Stomach (tissue), 9 donors: Measurements from ENCODE around the gene PEMT. TPM values are rescaled to one million over a fixed set of nuclear protein-coding genes. Genes with fewer than 3 reads are reported as not detected.

Source experiments
- DNase-seq, 2 donors: peaks; one replicate each; pipeline versions ENCODE4 v3.0.0 to v3.0.0-alpha.2; 2013 to 2019
- H3K27ac ChIP-seq, 5 donors: fragments of 200-600 bp in 4 of 5; sonication (generic) in 4 of 5; one replicate each; pipeline ENCODE4 v1.5.1; 2013 to 2019; ENCODE audit warnings: mild to moderate bottlenecking in 1 of 5, moderate library complexity in 1 of 5
- H3K27me3 ChIP-seq, 3 donors: fragments of 200-600 bp; sonication (generic); one replicate each; pipeline ENCODE4 v1.5.1; 2017 to 2019; ENCODE audit warnings: mixed run types in 1 of 3
- H3K36me3 ChIP-seq, 4 donors: fragments of 200-600 bp; sonication (generic); 1 replicate in 3 of 4; 2 replicates in 1 of 4; pipeline ENCODE4 v1.5.1; 2016 to 2019
- H3K4me1 ChIP-seq, 4 donors: fragments of 200-600 bp; sonication (generic); one replicate each; pipeline ENCODE4 v1.5.1; 2016 to 2019
- H3K4me3 ChIP-seq, 4 donors: fragments of 200-600 bp; sonication (generic) in 3 of 4; one replicate each; pipeline ENCODE4 v1.5.1; 2016 to 2019; ENCODE audit warnings: mild to moderate bottlenecking in 1 of 4
- H3K9me3 ChIP-seq, 4 donors: fragments of 200-600 bp; sonication (generic); one replicate each; pipeline ENCODE4 v1.5.1; 2016 to 2019
- EP300 ChIP-seq: sonication (generic); formaldehyde crosslinking; IDR thresholded peaks from one replicate; pipeline ENCODE4 v1.6.1; 2017; ENCODE audit warnings: antibody characterized with exemption
- POLR2A ChIP-seq, 4 donors: fragments of 450-650 bp; IDR thresholded peaks; one replicate each; pipeline ENCODE4 v1.6.1; 2016; ENCODE audit warnings: antibody characterized with exemption in 4 of 4, control low read depth in 2 of 4, mild to moderate bottlenecking in 1 of 4, moderate library complexity in 1 of 4
- POLR2AphosphoS5 ChIP-seq, 3 donors: sonication (generic); formaldehyde crosslinking; IDR thresholded peaks; one replicate each; pipeline ENCODE4 v1.6.1; 2016; ENCODE audit warnings: antibody characterized with exemption in 3 of 3
- WGBS, 5 donors: extraction: QIAGEN DNeasy Blood & Tissue Kit in 3 of 5; methylation state at CpG; one replicate each; pipeline versions ENCODE4 v1.1.5 to v1.1.7; 2013 to 2018; 5-methylcytosine and 5-hydroxymethylcytosine counted together
- intact Hi-C: fragments of 100-400 bp; cut with DNase I; formaldehyde crosslinking; loops from one replicate; pipeline ENCODE4 v1.15.1; 2023; ENCODE audit warnings: low total_unique reads
- polyA plus RNA-seq, 3 donors: library from polyadenylated mRNA; stranded (reverse); fragments of 200-250 nt; gene quantifications; one replicate each; pipeline ENCODE4 v1.2.3, GENCODE V29; 2013
- total RNA-seq, 5 donors: library from RNA; depleted of rRNA; stranded (reverse); fragments of >200 nt; gene quantifications; one replicate each; pipeline versions ENCODE4 v1.1.0 to v1.2.3, GENCODE V29; 2014 to 2016
- TF ChIP-seq, protein P1 (sequence below), 7 experiments: fragments of 450-650 bp in 4 of 7; fragments of 200-600 bp in 3 of 7; sonication (generic) in 3 of 7; IDR thresholded peaks; one replicate each; pipeline ENCODE4 v1.5.1; 2016 to 2019; ENCODE audit warnings: antibody characterized with exemption in 7 of 7, control low read depth in 2 of 7, mild to moderate bottlenecking in 1 of 7
- donor health status: healthy with polysubstance abuse.
- donor health status: Bipolar disorder and iron deficiency.
- donor health status: healthy.

The PEMT gene
- total and polyA plus RNA-seq, 8 donors, result 7.0 to 44.6 (median 27.0) TPM

DNA sequence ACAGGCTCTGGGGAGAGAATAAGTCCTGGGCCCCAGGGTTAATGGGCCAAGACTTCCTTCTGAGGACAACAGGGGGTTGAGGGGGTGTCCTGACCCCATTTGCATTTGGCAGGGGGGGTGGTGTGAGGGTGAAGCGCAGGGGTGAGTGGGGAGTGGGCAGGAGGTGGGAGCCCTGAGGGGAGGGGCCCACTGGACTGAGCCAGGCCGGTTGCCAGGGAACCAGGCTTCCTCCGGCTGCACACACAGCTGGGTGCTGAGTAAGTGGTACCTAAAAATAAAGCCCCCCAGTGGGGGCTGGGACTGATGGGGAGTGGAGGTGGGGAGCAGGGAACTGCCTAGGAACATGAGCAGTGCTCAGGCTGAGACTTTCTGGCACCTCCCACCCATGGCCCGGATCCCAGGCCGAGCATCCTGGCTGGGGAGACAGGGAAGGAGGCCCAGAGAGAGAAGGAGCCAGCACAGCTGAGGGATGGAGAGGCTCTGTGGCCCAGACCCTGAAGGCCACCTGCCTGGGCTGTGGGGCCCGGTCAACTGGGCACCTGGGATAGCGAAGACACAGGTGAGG, 87.9 kb downstream of the PEMT start:
- H3K27ac ChIP-seq, result no peak overlapping the region
- no peaks in the 10 kb centered on the region for H3K9me3 ChIP-seq
- H3K27me3 ChIP-seq, result no peaks in the 10 kb centered on the region
- peak in 1 of 2 donors; percentile 65 for DNase-seq
- no peak overlapping the region for H3K4me3 ChIP-seq
- TF ChIP-seq, protein P1, sequence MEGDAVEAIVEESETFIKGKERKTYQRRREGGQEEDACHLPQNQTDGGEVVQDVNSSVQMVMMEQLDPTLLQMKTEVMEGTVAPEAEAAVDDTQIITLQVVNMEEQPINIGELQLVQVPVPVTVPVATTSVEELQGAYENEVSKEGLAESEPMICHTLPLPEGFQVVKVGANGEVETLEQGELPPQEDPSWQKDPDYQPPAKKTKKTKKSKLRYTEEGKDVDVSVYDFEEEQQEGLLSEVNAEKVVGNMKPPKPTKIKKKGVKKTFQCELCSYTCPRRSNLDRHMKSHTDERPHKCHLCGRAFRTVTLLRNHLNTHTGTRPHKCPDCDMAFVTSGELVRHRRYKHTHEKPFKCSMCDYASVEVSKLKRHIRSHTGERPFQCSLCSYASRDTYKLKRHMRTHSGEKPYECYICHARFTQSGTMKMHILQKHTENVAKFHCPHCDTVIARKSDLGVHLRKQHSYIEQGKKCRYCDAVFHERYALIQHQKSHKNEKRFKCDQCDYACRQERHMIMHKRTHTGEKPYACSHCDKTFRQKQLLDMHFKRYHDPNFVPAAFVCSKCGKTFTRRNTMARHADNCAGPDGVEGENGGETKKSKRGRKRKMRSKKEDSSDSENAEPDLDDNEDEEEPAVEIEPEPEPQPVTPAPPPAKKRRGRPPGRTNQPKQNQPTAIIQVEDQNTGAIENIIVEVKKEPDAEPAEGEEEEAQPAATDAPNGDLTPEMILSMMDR (IDR thresholded peaks at IDR 0.05), result no peak
- TF ChIP-seq POLR2AphosphoS5 (IDR thresholded peaks at IDR 0.05) (no peak), POLR2A (IDR thresholded peaks at IDR 0.05) (no peak), EP300 (no peak)
- intact Hi-C loops, result loop anchor here (10.0 kb wide), 1 partner anchor 111 kb away; no protein-coding TSS in a partner anchor
- H3K36me3 ChIP-seq, result no peaks in the 10 kb centered on the region
- 51 to 71% (median 63%) methylated on average over 6 to 7 of the region's 7 CpGs for WGBS, 5 donors
- H3K4me1 ChIP-seq, result peaks cover 0 to 10% (median 9%) of the 10 kb centered on the region in 4 donors

DNA sequence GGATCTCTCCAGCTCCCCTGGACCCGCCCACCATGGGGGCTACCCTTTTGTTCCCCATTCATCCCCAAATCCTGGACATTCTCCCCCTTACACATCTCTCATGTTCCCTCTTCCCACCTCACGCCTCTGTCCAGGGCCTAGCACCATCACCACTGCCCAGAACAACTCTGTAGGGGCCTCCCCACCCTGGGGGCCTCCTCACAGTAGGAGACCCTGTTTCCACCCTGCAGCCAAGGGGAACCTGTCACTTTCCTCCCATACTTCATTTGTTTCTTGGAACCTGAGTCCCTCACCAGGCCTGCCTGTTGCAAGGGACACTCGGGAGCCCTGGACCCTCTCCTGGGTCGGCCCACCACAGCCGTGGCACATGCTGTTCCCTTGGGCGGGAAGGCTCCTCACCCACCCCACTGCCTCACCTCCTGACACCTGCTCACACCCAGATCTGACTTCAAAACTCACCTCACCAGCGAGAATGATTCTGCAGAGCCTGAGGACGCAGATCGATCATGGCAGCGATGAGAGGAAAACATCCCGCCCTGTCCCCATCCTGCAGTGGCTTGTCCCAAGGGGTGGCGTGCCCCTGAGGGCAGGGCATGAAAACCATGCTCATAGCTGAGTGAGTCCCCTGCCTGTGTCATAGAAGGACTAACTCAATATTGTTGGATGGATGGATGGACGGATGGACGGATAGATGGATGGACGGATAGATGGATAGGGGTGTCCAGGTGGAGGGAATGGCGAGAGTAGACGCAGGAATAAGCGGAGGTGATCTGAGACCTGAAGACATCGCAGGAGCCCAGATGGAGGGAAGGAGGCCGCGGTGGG, 88.6 kb downstream of the PEMT start:
- Histone ChIP-seq H3K27me3 (no peaks in the 10 kb centered on the region), H3K4me3 (no peak overlapping the region), H3K4me1 (peaks cover 0 to 10% (median 9%) of the 10 kb centered on the region in 4 donors), H3K36me3 (no peaks in the 10 kb centered on the region), H3K9me3 (no peaks in the 10 kb centered on the region), H3K27ac (no peak overlapping the region)
- intact Hi-C loops, result loop anchor here (10.0 kb wide), 1 partner anchor 112 kb away; no protein-coding TSS in a partner anchor
- no peak for DNase-seq
- TF ChIP-seq POLR2AphosphoS5 (IDR thresholded peaks at IDR 0.05), result no peak
- TF ChIP-seq EP300, result no peak
- TF ChIP-seq, protein P1 (IDR thresholded peaks at IDR 0.05), result no peak
- no peak for TF ChIP-seq POLR2A (IDR thresholded peaks at IDR 0.05)
- WGBS, 5 donors, result 90 to 93% (median 92%) methylated on average over 20 to 21 of the region's 21 CpGs

DNA sequence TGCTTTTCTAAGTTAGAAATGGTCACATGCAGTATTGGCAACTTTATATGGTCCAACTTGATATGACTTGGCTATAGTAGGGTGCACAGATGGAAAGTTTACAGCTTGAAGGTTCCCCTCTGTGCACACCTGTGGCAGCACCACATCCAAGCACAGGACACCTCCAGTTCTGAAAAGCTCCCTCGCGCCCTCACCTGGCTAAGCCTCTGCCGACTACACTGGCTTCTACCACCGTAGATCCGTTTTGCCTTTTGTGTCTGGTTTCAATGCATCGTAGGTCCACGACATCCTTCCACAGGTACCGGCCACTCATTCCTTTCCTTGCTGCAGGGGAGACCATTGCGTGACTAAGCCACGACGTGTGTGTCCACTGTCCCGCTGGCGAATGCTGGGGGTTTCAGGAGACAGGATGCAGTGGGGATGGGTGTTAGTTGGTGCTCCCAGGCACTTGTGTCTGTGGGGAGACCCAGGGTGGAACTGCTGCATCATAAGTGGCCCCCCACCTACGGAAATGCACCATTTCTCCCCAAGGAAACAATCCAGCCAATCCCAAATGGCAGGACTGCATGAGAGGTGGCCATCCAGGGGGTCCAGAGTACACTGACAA, 90.4 kb downstream of the PEMT start:
- Histone ChIP-seq H3K27me3 (peaks cover 0 to 2% (median 0%) of the 10 kb centered on the region in 3 donors), H3K4me1 (peaks cover 5 to 13% (median 7%) of the 10 kb centered on the region in 4 donors), H3K36me3 (no peaks in the 10 kb centered on the region), H3K4me3 (no peak overlapping the region), H3K9me3 (no peaks in the 10 kb centered on the region), H3K27ac (no peak overlapping the region)
- intact Hi-C loops, result loop anchor here (10.0 kb wide), 1 partner anchor 114 kb away; no protein-coding TSS in a partner anchor
- TF ChIP-seq, protein P1 (IDR thresholded peaks at IDR 0.05), result peak in 1 of 7 experiments; percentile 25
- TF ChIP-seq POLR2A (IDR thresholded peaks at IDR 0.05), result no peak
- 56 to 72% (median 69%) methylated on average over 13 to 14 of the region's 14 CpGs for WGBS, 5 donors
- no peak for DNase-seq

DNA sequence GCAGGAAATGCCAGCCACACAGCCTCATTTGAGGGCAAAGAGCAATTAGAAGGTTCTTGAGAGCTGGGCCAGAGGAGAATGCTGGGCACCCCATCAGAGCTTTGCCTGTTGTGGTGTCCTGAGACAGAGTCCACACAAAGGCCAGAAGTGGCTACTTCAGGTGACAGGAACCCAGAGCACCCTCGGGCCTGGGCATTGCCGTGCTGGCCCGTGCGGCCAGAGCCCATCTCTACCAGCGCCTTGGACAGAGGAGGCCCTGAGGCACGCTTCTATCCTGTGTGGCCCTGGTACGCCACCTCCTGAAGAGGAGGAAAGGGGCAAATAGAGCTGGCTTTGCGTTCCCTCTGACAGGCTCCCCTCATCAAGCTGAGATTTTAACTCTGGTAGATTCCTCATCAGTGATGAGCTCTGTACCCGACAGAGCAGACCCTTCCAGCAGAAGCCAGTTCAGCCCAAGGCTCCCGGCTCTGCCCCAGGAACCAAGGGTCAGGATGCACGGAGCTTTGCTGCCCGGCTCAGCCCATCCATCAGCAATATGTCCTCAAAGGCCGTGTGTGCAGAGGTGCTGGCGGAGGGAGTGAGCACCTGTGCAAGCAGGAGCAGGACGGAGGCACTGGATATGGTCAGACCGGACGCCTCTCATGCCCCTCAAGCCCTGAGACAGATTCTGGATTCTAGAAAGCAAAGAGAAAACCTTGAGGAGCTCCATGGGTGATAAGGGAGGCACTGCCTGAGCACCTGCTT, 91.9 kb downstream of the PEMT start:
- no peaks in the 10 kb centered on the region for H3K36me3 ChIP-seq
- H3K9me3 ChIP-seq, result no peaks in the 10 kb centered on the region
- TF ChIP-seq POLR2A (IDR thresholded peaks at IDR 0.05) (no peak), POLR2AphosphoS5 (IDR thresholded peaks at IDR 0.05) (no peak), EP300 (no peak)
- TF ChIP-seq, protein P1 (IDR thresholded peaks at IDR 0.05), result no peak
- WGBS, 5 donors, result 84 to 91% (median 87%) methylated on average over 11 to 17 of the region's 17 CpGs
- peaks cover 16 to 29% (median 22%) of the 10 kb centered on the region in 4 donors for H3K4me1 ChIP-seq
- intact Hi-C loops, result loop anchor here (10.0 kb wide), 2 partner anchors 115 to 145 kb away; no protein-coding TSS in a partner anchor
- DNase-seq, result peak in 1 of 2 donors; percentile 3
- peaks cover 0 to 17% (median 12%) of the 10 kb centered on the region in 3 donors for H3K27me3 ChIP-seq
- H3K4me3 ChIP-seq, result no peak overlapping the region
- no peak overlapping the region for H3K27ac ChIP-seq
